ENCODE data around the gene BIRC3. TPM values are rescaled to one million over a fixed set of nuclear protein-coding genes. Genes with fewer than 3 reads are reported as not detected.
A peak's percentile ranks its signal among the peaks of the same experiment; 100 is the strongest.

BIRC3 gene
- total and polyA plus RNA-seq, 3 donors from 2014 or later, result 6.2 to 10.9 (median 6.4) TPM

DNA sequence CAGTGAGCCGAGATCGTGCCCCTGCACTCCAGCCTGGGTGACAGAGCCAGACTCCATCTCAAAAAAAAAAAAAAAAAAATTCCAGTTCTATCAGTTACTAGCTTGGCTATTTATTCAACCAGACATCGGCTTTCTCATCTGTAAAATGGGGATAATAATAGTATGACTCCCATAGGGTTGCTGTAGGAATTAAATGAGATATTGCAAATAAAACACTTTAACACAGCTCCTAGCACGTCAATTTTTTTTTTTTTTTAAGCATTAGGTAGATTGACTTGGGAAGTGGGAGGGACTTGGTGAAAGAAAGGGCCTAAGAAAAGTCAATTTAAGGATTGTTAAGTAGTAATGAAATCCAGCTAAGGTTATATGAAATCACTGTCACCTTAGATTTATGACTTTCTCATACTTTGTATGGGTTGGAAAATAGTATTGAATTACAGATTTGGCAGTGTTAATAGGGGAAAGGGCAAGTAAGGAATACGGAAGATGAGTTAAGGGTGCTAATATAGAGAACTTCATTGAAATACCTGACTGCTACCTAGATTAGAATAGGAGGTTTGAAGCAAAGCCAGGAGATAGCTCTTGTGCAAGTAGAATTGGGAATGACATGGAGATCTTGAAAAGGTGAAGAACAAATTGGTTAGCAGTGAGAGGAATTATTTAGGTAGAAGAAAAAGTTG is 58.6 kb downstream of the BIRC3 start:
- TF ChIP-seq, protein P1, sequence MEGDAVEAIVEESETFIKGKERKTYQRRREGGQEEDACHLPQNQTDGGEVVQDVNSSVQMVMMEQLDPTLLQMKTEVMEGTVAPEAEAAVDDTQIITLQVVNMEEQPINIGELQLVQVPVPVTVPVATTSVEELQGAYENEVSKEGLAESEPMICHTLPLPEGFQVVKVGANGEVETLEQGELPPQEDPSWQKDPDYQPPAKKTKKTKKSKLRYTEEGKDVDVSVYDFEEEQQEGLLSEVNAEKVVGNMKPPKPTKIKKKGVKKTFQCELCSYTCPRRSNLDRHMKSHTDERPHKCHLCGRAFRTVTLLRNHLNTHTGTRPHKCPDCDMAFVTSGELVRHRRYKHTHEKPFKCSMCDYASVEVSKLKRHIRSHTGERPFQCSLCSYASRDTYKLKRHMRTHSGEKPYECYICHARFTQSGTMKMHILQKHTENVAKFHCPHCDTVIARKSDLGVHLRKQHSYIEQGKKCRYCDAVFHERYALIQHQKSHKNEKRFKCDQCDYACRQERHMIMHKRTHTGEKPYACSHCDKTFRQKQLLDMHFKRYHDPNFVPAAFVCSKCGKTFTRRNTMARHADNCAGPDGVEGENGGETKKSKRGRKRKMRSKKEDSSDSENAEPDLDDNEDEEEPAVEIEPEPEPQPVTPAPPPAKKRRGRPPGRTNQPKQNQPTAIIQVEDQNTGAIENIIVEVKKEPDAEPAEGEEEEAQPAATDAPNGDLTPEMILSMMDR (IDR thresholded peaks at IDR 0.05), result no peak
- no peak for TF ChIP-seq POLR2A (IDR thresholded peaks at IDR 0.05)
- Histone ChIP-seq H3K9me3 (no peaks in the 10 kb centered on the region), H3K36me3 (ENCODE audit: low read depth, missing control alignments) (no peaks in the 10 kb centered on the region), H3K4me3 (no peak overlapping the region), H3K27ac (no peak overlapping the region), H3K27me3 (no peaks in the 10 kb centered on the region), H3K4me1 (peaks cover 7% of the 10 kb centered on the region)
- no peak for DNase-seq
- intact Hi-C loops (cut with DNase I; ENCODE audit: low total_unique reads), result no loop called here
- WGBS, 2 donors, result 92 to 93% methylated on average over 5 of the region's 5 CpGs

DNA sequence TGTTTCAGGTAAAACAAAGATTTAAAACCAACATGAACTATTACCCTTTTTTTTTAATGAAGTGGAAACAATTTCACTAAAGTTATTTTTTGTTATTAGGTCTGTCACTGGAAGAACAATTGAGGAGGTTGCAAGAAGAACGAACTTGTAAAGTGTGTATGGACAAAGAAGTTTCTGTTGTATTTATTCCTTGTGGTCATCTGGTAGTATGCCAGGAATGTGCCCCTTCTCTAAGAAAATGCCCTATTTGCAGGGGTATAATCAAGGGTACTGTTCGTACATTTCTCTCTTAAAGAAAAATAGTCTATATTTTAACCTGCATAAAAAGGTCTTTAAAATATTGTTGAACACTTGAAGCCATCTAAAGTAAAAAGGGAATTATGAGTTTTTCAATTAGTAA is 60.6 kb downstream of the BIRC3 start:
- Histone ChIP-seq H3K27ac (no peak overlapping the region), H3K9me3 (no peaks in the 10 kb centered on the region), H3K27me3 (no peaks in the 10 kb centered on the region), H3K4me1 (peaks cover 7% of the 10 kb centered on the region), H3K4me3 (no peak overlapping the region), H3K36me3 (ENCODE audit: low read depth, missing control alignments) (no peaks in the 10 kb centered on the region)
- intact Hi-C loops (cut with DNase I; ENCODE audit: low total_unique reads), result no loop called here
- TF ChIP-seq, protein P1 (IDR thresholded peaks at IDR 0.05), result no peak
- no peak for TF ChIP-seq POLR2A (IDR thresholded peaks at IDR 0.05)
- DNase-seq, result no peak
- WGBS, 2 donors, result 55 to 72% methylated on average over 2 of the region's 2 CpGs

DNA sequence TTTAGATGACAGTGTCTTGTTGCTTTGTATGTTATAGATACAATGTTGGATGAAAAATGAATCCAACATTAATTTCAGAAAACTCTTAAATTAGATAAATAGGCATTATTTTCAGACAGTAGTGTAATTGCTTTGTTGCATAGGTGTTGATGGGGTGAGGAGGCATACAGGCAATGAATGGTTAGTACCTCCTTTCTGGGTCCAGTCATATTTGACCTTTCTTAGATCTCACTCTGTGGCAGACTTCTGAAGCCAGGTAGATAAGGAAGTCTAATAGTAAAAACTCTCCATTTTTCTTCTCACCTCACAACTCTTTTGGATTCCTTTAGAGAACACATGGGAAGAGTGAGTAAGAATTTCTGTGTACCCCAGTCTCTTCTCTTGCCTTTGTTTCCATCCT is 61.5 kb downstream of the BIRC3 start:
- TF ChIP-seq POLR2A (IDR thresholded peaks at IDR 0.05), result no peak
- TF ChIP-seq, protein P1 (IDR thresholded peaks at IDR 0.05), result no peak

DNA sequence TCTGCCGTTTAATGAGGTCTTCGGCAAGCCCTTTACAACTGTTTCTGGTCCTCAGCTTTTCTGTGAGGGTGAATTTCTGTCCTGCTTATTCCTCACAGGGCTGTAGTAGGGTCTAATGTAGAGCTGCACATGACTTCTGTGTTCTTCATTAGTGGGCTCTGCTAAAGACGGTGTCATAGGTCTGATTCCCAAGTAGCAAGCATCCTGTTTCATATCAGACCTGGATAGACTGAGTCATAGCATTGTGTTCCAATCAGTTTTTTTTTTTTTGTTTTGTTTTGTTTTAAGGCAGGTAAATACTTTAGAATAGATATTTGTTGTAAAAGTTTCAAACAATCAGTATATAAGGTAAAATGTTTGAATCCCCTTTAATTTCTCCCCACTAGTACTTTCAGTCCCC is 65.1 kb downstream of the BIRC3 start:
- peak overlapping the region; percentile 4 to 33 for H3K27ac ChIP-seq
- H3K4me3 ChIP-seq, result no peak overlapping the region
- intact Hi-C loops (cut with DNase I; ENCODE audit: low total_unique reads), result no loop called here
- no peak for TF ChIP-seq POLR2A (IDR thresholded peaks at IDR 0.05)
- TF ChIP-seq, protein P1 (IDR thresholded peaks at IDR 0.05), result no peak
- no peaks in the 10 kb centered on the region for H3K9me3 ChIP-seq
- peaks cover 22% of the 10 kb centered on the region for H3K4me1 ChIP-seq
- H3K36me3 ChIP-seq (ENCODE audit: low read depth, missing control alignments), result no peaks in the 10 kb centered on the region
- DNase-seq, result no peak
- WGBS, 2 donors, result 84 to 89% methylated on average over 3 of the region's 3 CpGs
- H3K27me3 ChIP-seq, result no peaks in the 10 kb centered on the region

More for the DNA sequence above, 61.5 kb downstream of the BIRC3 start:
- no peak for DNase-seq
- H3K9me3 ChIP-seq, result no peaks in the 10 kb centered on the region
- no peak overlapping the region for H3K4me3 ChIP-seq
- no peaks in the 10 kb centered on the region for H3K36me3 ChIP-seq (ENCODE audit: low read depth, missing control alignments)
- no peak overlapping the region for H3K27ac ChIP-seq
- peaks cover 9% of the 10 kb centered on the region for H3K4me1 ChIP-seq
- H3K27me3 ChIP-seq, result no peaks in the 10 kb centered on the region
- intact Hi-C loops (cut with DNase I; ENCODE audit: low total_unique reads), result no loop called here

DNA sequence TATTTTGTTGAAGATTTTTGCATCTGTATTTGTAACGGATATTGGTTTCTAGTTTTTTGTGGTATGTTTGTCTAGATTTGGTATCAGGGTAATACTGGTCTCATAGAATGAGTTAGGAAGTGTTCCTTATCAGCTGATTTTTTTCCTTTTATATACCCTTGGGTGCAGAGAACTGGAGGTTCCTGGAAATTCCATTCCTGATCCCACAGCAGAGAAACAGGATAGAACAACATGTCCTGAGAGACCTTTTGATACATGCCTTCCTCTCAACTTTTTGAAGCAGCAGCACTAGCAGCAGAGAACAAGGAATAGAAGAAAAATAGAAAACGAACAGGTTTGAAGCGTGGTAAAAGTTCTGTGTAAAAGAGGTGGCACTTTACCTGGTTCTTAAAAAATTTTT is 66.6 kb downstream of the BIRC3 start:
- H3K4me3 ChIP-seq, result no peak overlapping the region
- no peak for TF ChIP-seq POLR2A (IDR thresholded peaks at IDR 0.05)
- TF ChIP-seq, protein P1 (IDR thresholded peaks at IDR 0.05), result no peak
- no peak for DNase-seq
- peaks cover 22% of the 10 kb centered on the region for H3K4me1 ChIP-seq
- 30 to 52% methylated on average over 3 of the region's 3 CpGs for WGBS, 2 donors
- peak overlapping the region; percentile 1 to 69 for H3K27ac ChIP-seq
- no peaks in the 10 kb centered on the region for H3K9me3 ChIP-seq
- no peaks in the 10 kb centered on the region for H3K36me3 ChIP-seq (ENCODE audit: low read depth, missing control alignments)
- H3K27me3 ChIP-seq, result no peaks in the 10 kb centered on the region
- intact Hi-C loops (cut with DNase I; ENCODE audit: low total_unique reads), result no loop called here

All from testis (tissue), 3 donors.